Esophagus (tissue), 2 donors: ENCODE measurements around the gene ZBED4. TPM values are rescaled to one million over a fixed set of nuclear protein-coding genes. Genes with fewer than 3 reads are reported as not detected.
"Not testable (repeated sequence)": the region's sequence is repeated elsewhere in the genome, so short reads cannot be mapped to it uniquely, and the experiment has no call there.

Experiments used
- H3K27ac ChIP-seq, 2 donors: one replicate each; pipeline ENCODE4 v1.5.1; 2013; ENCODE audit warnings: low read depth in 2 of 2, mild to moderate bottlenecking in 2 of 2, inconsistent platforms in 1 of 2, low read length in 1 of 2, moderate library complexity in 1 of 2
- H3K27me3 ChIP-seq, 2 donors: one replicate each; pipeline ENCODE4 v1.6.1; 2013; ENCODE audit warnings: low read length in 2 of 2, control low read depth in 1 of 2, mild to moderate bottlenecking in 1 of 2; ENCODE audit not compliant: insufficient read depth in 2 of 2, control insufficient read depth in 1 of 2
- H3K36me3 ChIP-seq, 2 donors: one replicate each; pipeline ENCODE4 v1.6.1; 2013; ENCODE audit warnings: low read length in 1 of 2; ENCODE audit not compliant: control insufficient read depth in 2 of 2, insufficient read depth in 2 of 2
- H3K4me1 ChIP-seq, 2 donors: one replicate each; pipeline ENCODE4 v1.6.1; 2013; ENCODE audit warnings: low read length in 1 of 2; ENCODE audit not compliant: control insufficient read depth in 2 of 2, insufficient read depth in 2 of 2
- H3K4me3 ChIP-seq, 2 donors: one replicate each; pipeline ENCODE4 v1.5.1; 2013; ENCODE audit warnings: low read length in 2 of 2, mild to moderate bottlenecking in 2 of 2, low read depth in 1 of 2, moderate library complexity in 1 of 2
- H3K9me3 ChIP-seq, 2 donors: one replicate each; pipeline ENCODE4 v1.6.1; 2013; ENCODE audit warnings: mild to moderate bottlenecking in 2 of 2, low read depth in 1 of 2, low read length in 1 of 2, moderate library complexity in 1 of 2; ENCODE audit not compliant: control insufficient read depth in 2 of 2, insufficient read depth in 1 of 2
- WGBS, 2 donors: extraction: QIAGEN DNeasy Blood & Tissue Kit; methylation state at CpG; one replicate each; pipeline ENCODE4 v1.1.7; 2013; 5-methylcytosine and 5-hydroxymethylcytosine counted together
- polyA plus RNA-seq, 2 donors: library from polyadenylated mRNA; stranded (reverse); fragments of 200-250 nt; gene quantifications; one replicate each; pipeline ENCODE4 v1.2.3, GENCODE V29; 2013
- donor health status: healthy with polysubstance abuse.
- donor health status: Bipolar disorder and iron deficiency.

ZBED4 gene
- polyA plus RNA-seq, 2 donors, result 4.7 to 4.9 TPM

GRCh38 chr22:49845241-49845640, 8.4 kb upstream of the ZBED4 start:
- WGBS, 2 donors, result 84 to 85% methylated on average over 16 of the region's 16 CpGs
- H3K27ac ChIP-seq, result no peak overlapping the region
- no peak overlapping the region for H3K4me3 ChIP-seq
- H3K9me3 ChIP-seq, result no peaks in the 10 kb centered on the region
- H3K27me3 ChIP-seq, result peaks cover 0 to 13% of the 10 kb centered on the region in 2 donors
- H3K36me3 ChIP-seq, result no peaks in the 10 kb centered on the region
- H3K4me1 ChIP-seq, result peaks cover 2 to 17% of the 10 kb centered on the region in 2 donors

GRCh38 chr22:49845666-49846459, 7.8 kb upstream of the ZBED4 start:
- Histone ChIP-seq H3K4me1 (peaks cover 2 to 17% of the 10 kb centered on the region in 2 donors), H3K27ac (no peak overlapping the region), H3K36me3 (no peaks in the 10 kb centered on the region), H3K27me3 (peaks cover 0 to 13% of the 10 kb centered on the region in 2 donors), H3K4me3 (no peak overlapping the region), H3K9me3 (no peaks in the 10 kb centered on the region)
- WGBS, 2 donors, result 77 to 78% methylated on average over 19 of the region's 19 CpGs

- WGBS, 2 donors, result 25% methylated on average over 61 to 64 of the region's 64 CpGs
- no peaks in the 10 kb centered on the region for H3K9me3 ChIP-seq
- H3K36me3 ChIP-seq, result no peaks in the 10 kb centered on the region
- peaks cover 2 to 17% of the 10 kb centered on the region in 2 donors for H3K4me1 ChIP-seq
- no peak overlapping the region for H3K27ac ChIP-seq
- peaks cover 0 to 13% of the 10 kb centered on the region in 2 donors for H3K27me3 ChIP-seq
- peak overlapping the region; percentile 30 to 45 for H3K4me3 ChIP-seq
These were observed 5.6 kb upstream of the ZBED4 start for GRCh38 chr22:49847751-49848689.

DNA sequence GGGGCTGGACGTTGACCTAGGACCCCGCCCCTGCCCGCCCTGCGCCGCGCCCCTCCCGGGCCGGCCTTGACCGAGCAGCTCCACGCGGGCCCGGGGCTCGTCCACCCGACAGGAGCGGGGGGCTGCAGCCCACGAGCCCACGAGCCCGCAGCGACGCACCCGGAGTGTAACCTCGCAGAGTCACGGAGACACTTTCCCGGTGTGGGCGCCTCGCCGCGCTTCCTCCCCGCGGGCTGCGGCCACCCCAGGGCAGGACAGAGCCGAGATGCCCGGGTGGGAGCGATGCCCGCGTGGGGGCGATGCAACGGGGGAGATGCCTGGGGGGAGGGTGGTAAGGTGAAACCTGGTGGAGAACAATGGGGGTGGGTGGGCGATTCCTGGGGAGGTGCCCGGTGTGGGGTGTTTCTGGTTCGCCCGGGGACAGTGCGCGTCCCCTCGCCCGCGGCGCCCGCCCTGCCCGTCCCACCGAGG, 4.9 kb upstream of the ZBED4 start:
- H3K9me3 ChIP-seq, result no peaks in the 10 kb centered on the region
- H3K36me3 ChIP-seq, result no peaks in the 10 kb centered on the region
- peaks cover 2 to 17% of the 10 kb centered on the region in 2 donors for H3K4me1 ChIP-seq
- H3K27me3 ChIP-seq, result peaks cover 0 to 13% of the 10 kb centered on the region in 2 donors
- 1% methylated on average over 43 to 51 of the region's 51 CpGs for WGBS, 2 donors
- peak overlapping the region; percentile 30 to 45 for H3K4me3 ChIP-seq
- no peak overlapping the region for H3K27ac ChIP-seq

DNA sequence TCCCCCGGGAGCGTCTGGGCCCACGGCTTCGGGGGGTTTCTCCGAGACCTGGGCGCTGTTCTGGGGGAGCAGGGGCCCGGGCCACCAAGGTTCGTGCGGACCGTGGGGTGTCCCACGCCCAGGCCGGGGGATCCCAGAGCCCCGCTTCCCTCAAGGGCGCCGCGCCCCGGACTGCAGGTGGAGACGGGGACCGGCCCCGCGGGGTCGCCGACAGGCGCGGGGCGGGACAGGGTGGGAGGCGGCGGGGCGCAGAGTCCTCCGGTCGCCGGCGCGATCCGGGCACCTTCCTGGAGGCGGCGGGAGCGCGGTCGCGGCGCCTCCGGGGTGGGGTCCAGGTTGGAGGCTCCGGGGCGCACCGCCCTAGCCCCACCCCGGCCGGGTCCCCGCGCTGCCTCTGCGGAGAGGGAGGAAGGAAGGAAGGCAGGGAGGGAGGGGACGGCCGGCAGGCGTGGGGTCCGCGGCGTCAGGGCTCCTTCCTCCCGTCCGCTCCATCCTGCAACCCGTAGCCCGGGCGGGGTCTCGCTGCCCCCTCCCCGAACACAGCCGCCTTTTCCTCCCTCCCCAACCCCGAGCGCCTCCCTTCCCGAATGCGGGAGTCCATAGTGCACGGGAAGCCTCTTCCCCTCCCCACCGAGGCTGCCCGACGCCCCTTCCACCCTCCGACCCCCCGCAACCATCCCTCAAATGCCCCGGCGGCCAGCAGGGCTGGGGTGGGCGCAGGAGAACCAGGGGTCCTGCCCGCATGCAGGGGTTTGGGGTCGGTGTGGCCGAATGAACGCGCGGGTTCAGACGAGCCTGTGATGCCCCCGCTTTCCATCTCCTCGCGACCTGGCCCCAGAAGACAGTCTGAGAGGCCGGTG, 4.3 kb upstream of the ZBED4 start:
- WGBS, 2 donors, result 3 to 8% methylated on average over 40 to 89 of the region's 89 CpGs
- no peak overlapping the region for H3K27ac ChIP-seq
- H3K4me1 ChIP-seq, result peaks cover 2 to 17% of the 10 kb centered on the region in 2 donors
- no peaks in the 10 kb centered on the region for H3K9me3 ChIP-seq
- H3K36me3 ChIP-seq, result no peaks in the 10 kb centered on the region
- peak overlapping the region; percentile 29 to 45 for H3K4me3 ChIP-seq
- peaks cover 0 to 13% of the 10 kb centered on the region in 2 donors for H3K27me3 ChIP-seq

GRCh38 chr22:49850021-49850911, 3.4 kb upstream of the ZBED4 start:
- no peak overlapping the region for H3K27ac ChIP-seq
- peak overlapping the region in 1 of 2 donors; percentile 45 for H3K4me3 ChIP-seq
- H3K4me1 ChIP-seq, result peaks cover 2 to 17% of the 10 kb centered on the region in 2 donors
- H3K27me3 ChIP-seq, result peaks cover 0 to 13% of the 10 kb centered on the region in 2 donors
- H3K9me3 ChIP-seq, result no peaks in the 10 kb centered on the region
- WGBS, 2 donors, result 56 to 62% methylated on average over 31 of the region's 31 CpGs
- H3K36me3 ChIP-seq, result no peaks in the 10 kb centered on the region

- Histone ChIP-seq H3K9me3 (no peaks in the 10 kb centered on the region), H3K27ac (no peak overlapping the region), H3K4me3 (no peak overlapping the region), H3K36me3 (no peaks in the 10 kb centered on the region), H3K4me1 (peaks cover 5 to 19% of the 10 kb centered on the region in 2 donors), H3K27me3 (peaks cover 0 to 13% of the 10 kb centered on the region in 2 donors)
- 80% methylated on average over 10 of the region's 10 CpGs for WGBS, 2 donors
These were observed 2.5 kb upstream of the ZBED4 start for GRCh38 chr22:49850959-49851802.

DNA sequence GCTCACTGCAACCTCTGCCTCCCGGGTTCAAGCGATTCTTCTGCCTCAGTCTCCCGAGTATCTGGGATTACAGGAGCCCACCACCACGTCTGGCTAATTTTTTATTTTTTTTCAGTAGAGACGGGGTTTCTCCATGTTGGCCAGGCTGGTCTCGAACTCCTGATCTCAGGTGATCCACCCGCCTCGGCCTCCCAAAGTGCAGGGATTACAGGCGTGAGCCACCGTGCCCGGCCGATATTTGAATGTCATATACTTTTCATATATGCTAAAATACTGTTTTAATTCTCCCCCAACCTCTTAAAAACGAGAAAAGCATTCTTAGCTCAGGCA, 1.1 kb upstream of the ZBED4 start:
- peak overlapping the region in 1 of 2 donors; percentile 78 for H3K4me3 ChIP-seq
- H3K27me3 ChIP-seq, result peaks cover 0 to 13% of the 10 kb centered on the region in 2 donors

More for the DNA sequence above, 1.1 kb upstream of the ZBED4 start:
- 54 to 60% methylated on average over 13 of the region's 13 CpGs for WGBS, 2 donors
- H3K4me1 ChIP-seq, result peaks cover 7 to 20% of the 10 kb centered on the region in 2 donors
- H3K9me3 ChIP-seq, H3K36me3 ChIP-seq: not testable (repeated sequence)
- peak overlapping the region; percentile 89 to 95 for H3K27ac ChIP-seq
